Activated gamma-delta T cell treated with Interleukin-2 at 50 U/mL for 16 hours (primary cell): ENCODE data around the gene ARL16.

Experiments
- DNase-seq: peaks from one replicate; pipeline ENCODE4 v3.0.0-alpha.2; 2020

The ARL16 gene, protein sequence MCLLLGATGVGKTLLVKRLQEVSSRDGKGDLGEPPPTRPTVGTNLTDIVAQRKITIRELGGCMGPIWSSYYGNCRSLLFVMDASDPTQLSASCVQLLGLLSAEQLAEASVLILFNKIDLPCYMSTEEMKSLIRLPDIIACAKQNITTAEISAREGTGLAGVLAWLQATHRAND

DNA sequence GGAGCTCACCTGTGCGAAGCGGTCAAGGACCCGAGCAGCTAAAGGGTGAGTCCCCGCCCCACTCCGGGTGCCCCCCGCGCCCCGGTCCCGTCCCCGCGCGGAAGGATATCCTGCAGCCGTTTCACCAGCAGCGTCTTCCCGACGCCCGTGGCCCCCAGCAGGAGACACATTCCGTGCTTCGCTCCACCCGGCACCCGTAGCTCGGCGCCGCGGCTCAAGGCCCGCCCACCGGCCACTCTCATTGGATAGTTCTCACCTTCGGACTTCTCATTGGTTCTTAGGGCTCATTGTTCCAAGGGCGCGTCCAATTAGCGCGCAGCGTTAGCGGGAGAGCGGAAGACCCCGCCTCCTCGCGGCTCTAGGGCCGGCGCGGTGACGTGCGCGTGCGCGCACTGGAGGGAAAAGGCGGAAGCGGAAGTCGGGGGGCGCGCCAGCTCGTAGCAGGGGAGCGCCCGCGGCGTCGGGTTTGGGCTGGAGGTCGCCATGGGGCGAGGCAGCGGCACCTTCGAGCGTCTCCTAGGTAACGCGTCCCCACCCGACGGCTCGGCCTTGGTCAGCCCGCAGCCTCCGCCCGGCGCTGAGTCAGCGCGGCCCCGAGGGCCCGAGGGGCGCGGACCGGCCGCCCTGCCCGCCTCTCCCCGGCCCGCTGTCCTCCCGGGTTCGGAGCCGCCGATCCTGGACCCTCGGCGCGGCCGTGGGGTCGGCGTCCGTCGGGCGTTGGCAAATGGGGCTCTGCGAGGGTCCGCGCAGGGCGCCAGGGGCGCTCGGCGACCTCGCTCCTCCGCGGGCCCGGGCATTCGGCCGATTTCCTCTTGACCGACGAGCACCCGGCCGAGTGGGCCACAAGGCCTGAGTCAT is at the start of gene ARL16, which contains the start of gene HGS:
TSS of gene ARL16 (minus strand) at position 214 of the 858 bp plus-strand sequence. CDS start at position 170, 44 bp downstream.
TSS of gene HGS (plus strand) at position 428 of the 858 bp plus-strand sequence. CDS start at position 484, 56 bp downstream.
- peak; percentile 97 for DNase-seq

DNA sequence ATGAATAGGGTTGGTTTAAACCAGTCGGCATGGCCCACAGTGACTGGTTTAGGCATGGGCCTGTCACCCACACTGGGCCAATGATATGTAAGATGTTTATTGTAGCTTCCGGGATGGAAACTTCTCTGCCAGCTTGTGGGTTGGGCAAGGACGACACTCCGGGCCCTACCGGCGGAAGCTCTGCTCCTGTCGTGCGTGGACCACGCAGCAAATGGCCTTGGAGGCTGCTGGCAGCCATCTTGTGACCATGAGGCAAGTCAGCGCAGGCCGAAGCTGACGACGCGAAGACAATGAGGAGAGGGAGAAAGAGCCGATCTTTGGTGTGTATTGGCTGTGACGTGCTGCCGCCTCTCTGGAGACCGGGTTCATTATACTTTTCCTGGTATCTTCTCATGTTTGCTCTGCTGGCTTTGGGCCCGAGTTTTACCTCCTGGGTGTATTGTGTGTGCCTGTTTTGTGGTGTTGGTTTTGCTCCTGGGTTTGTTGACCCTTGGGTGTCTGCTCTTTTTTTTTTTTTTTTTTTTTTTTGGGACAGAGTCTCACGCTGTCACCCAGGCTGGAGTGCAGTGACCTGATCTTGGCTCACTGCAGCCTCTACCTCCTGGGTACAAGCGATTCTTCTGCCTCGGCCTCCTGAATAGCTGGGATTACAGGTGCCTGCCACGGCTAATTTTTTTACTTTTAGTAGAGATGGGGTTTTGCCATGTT is 43.9 kb upstream of the ARL16 start:
- no peak for DNase-seq

DNA sequence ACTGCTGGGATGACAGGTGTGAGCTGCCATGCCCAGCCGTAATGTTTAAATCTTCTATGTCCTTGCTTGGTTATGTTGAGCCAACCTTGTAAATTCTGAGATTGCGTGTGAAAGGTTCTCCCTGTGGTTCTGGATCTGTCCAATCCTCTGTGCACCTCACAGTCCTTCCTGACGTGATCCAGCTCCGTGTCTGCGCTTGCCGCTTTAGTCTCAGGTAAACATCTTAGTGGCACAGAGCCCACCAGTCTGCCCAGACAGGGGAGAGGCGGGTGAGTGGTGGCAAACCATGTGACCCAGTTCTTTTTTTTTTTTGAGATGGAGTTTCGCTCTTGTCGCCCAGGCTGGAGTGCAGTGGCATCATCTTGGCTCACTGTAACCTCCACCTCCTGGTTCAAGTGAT is 42.4 kb upstream of the ARL16 start:
- DNase-seq: no peak

DNA sequence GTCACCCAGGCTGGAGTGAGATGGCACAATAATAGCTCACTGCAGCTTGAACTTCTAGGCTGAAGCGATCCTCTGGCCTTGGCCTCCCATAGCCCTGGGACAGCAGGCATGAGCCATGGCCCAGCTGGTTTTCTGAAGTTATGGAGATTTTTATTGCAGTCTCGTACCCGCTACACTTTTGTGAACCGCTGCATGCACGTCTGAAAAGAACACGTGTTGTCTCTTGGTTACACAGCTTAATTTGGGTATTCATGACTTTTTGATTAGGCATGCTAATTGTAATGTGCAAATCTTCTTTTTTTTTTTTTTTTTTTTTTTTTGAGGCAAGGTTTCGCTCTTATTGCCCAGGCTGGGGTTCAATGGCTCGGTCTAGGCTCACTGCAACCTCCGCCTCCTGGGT is 41.8 kb upstream of the ARL16 start:
- DNase-seq: no peak

DNA sequence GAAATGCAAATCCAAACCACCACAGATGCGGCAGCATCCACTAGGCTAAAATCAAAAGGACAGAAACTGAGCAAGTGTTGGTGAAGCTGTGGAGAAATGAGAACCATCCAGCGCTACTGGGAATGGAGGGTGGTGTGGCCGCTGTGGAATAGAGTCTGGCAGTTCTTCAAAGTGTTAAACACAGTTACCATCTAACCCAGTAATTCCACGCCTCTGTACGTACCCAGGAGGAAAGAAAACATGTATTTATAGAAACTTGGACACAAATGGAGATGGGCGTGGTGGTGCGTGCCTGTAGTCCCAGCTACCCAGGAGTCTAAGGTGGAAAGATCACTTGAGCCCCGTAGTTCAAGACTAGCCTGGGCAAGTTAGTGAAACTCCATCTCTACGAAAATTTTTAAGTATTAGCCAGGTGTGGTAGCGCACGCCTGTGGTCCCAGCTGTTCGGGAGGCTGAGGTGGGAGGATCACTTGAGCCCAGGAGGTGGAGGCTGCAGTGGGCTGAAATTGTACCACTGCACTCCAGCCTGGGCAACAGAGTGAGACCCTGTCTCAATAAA is 40.1 kb upstream of the ARL16 start:
- no peak for DNase-seq

DNA sequence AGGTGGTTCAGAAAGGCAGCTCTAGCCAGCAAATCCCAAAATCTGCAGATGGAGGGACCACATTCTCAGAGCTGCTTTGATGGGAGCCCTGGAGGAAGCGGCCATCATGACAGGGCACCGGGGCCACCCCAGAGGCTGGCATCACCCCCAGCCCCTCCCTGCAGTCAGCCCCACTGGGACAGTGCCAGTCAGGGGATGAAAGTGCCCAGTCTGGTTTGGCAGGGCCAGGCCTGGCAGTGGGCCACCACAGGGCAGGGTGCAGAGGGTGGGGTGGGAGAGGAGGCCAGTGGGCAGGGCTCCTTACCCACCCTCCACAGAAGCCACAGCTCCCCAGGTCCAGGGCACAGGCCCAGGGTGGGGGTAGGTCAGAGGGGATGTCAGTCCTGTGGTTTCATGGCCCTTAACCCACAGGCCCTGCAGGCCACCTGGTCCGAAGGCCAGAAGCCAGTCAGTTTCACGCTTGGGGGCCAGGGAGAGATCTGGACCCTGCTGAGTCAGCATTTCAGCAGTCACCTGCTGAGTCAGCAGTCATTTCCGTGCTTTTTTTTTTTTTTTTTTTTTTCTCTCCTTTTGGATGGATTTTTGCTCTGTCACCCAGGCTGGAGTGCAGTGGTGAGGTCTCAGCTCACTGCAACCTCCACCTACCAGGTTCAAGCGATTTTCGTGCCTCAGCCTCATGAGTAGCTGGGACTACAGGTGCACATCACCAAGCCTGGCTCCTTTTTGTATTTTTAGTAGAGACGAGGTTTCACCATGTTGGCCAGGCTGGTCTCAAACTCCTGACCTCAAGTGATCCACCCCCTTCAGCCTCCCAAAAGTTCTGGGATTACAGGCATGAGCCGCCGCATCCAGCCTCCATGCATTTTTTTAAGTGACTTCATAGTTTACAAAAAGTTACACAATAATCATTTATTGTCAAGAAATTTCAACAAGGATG is 38.9 kb upstream of the ARL16 start:
- no peak for DNase-seq

DNA sequence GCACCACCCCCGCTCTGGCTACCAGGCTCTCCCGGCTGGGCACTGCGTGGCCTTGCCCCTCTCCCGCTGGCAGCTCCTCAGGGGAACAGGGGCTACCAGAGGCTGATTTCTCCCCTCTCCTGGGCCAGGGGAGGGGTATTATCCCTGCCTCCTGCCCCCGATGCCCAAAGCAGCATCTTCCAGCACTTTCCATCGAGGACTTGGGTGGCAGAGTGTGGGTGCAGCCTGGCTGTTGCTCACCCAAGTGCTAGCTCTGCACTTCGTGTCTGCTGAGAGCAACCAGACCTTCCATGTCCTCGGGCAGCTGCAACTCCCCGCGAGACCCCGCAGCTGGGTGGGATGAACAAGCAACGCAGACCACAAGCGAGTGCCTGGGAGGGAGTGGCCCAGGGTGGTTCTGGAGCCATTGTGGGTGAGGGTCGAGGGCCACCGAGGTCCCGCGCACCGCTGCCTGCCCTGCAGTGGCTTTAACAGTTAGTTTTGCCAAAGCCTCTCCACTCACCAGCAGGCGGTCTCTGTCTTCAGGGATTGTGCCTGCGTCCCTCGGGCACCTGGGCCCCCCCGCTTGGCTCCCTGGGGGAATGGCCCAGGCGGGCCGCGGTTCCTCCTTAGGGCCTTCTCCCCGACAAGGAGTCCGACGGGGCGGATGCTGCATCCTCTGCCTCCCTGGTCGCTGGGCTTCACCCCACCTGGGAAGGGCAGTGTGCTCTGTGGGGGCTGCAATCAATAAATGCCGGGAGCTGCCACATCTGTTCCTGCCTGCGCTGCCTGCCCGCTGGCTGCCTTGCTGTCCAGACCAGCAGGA is 36.9 kb upstream of the ARL16 start:
- DNase-seq: no peak

DNA sequence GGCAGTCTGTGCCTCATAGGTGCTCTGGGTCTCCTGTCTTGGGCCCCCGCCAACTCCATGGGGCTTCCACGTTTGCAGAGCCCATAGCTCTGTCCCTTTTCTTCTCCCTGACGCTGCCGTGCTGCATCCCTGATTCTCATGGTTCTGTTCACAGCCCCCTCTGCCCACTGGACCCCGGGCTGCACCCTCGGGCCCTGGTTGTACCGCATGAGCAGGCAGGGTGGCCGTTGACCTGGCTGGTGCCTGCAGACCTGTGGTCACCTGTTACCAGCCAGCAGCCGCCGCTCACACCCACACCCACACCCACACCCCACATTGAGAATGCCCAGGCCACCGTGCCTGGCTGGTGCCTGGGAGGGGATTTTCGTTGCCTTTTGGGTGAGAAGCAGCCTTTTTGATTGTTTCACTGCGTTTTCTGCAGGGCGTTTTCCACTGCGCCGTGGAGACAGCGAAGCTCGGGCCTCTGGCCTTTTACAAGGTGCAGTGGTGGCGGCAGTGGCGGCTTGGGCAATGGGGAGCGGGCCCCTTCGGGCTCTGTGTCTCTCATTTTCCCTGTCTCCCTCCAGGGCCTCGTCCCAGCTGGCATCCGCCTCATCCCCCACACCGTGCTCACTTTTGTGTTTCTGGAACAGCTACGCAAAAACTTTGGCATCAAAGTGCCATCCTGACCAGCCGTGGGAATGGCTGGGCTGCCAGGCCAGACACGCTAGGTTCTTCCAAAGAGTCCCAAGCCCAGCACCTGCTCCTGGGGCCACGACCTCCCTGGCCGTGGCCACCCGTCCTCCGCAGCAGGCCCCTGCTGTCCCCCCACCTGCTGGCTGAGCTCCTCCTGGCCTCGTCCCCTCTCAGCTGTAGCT is 36.0 kb upstream of the ARL16 start:
- no peak for DNase-seq

DNA sequence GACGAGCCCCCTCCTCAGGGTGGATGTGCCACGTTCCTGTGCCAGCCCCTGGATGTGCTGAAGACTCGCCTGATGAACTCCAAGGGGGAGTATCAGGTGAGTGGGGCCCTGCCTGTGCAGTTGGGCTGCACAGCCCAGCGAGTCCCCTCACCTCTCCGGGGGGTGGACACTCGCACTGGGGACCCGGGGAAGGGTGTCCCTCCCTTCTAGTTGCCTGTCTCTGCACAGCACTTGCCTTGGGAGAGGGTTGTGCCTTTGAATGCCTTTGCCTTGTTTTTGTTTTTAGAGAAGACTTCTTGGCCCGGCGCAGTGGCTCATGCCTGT is 34.1 kb upstream of the ARL16 start:
- DNase-seq: no peak

DNA sequence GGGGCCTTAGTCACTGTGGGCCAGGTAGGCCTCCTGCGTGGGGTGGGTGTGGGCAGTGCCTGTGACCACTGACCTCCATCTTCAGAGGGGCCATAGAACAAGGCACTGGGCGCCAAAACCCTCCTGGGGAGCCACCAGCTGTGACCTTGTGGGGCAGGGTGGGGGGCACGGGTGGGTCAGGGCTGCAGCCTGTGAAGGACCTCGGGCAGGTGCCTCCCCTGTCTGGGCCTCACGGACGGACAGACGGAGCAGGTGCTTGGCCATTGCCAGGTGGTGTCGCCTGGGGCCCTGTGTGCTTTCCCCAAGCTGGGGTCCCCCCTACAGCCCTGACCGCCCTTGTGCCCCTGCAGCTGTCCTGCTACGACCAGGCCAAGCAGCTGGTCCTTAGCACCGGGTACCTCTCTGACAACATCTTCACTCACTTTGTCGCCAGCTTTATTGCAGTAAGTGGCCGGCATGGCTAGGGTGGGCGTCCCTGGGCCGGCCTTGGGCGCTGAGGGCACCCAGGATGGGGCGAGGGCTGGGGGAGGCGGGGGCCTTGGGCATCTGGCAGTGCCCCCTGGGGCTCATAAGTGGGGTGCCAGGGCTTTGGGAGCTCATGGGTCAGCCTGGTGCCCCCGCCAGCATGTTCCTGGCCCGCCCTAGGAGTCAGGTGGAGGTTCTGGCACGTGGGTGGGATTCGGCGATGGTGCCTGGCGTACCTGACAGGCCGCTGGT is 33.6 kb upstream of the ARL16 start:
- DNase-seq: no peak

DNA sequence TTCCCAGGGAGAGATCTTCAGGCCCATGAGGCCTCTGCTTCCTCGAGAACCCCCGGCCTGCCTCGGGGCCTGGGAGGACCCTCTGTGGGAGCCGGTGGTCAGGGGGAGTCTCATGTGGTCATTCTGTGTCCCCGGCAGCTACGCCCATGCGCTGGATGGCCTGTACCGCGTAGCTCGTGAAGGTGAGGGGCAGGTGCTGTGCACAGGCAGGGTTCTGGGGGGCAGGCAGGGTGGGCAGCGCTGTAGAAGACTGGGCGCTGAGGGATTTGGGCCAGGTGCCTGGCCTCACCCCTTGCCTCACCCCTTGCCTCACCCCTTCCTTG is 33.0 kb upstream of the ARL16 start:
- no peak for DNase-seq

DNA sequence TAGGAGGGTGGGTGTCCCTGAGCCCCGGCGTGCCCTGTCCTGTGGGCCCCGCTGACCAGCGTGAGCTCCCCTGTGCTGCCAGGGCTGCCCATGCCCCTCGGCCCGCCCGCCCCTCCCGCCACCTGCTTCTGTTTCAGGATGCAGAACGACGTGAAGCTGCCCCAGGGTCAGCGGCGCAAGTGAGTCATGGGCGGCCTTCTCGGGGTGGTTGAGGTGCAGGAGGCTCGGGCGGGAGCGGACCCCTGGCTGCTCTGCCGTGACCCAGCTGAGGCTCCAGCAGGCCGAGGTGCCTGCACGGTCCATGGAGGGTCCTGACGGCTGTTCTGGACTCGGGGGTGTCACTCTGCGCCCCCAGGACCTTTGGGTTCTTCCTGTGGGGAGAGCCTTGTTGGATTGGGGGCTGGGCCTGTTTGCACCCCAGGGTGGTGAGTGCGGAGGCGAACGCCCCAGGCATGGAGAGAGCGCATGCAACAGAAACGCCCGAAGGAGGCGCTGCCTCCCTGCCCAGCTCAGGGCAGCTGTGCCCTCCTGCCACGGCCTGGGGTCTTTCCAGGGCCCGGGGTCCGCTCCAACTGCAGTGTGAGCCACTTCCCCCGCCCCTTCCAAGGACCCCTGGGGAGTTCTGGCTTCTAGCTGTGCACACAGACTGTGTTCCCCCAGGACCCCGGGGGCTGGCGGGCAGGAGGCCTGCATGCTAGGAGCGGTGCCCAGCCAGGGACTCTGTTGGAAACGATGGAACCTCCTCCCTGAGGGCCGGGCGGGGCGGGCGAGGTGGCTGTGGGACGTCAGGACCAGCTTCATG is 32.5 kb upstream of the ARL16 start:
- DNase-seq: no peak

DNA sequence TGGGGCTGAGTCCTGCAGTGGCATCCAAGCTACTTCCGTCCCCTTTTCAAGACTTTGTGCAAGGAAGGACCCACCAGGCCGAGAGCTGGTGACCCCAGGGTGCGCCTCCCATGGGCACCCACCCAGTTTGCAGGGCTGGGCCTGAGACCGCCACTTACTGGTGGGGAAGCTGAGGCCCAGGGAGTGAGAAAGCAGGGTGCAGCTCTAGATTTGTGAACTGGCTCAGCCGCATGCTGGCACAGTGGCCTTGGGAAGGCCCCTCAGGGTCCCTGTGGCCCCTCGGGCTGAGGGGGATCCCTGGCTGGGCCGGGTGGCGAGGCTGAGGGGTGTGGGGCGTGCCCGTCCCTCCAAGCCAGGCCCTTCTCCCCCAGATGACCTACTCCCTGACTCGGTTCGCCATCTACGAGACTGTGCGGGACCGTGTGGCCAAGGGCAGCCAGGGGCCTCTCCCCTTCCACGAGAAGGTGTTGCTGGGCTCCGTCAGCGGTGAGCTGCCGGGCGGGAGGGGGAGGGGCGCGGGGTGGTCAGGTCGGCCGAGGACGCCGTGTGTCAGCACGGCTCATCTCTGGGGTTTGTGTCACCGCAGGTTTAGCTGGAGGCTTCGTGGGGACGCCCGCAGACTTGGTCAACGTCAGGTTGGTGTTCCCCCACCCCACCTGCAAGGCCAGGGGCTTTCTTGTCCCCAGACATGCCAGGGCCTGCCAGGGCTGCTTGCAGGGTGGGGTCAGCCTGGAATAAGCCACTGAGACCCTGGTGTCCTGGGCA is 31.7 kb upstream of the ARL16 start:
- no peak for DNase-seq

DNA sequence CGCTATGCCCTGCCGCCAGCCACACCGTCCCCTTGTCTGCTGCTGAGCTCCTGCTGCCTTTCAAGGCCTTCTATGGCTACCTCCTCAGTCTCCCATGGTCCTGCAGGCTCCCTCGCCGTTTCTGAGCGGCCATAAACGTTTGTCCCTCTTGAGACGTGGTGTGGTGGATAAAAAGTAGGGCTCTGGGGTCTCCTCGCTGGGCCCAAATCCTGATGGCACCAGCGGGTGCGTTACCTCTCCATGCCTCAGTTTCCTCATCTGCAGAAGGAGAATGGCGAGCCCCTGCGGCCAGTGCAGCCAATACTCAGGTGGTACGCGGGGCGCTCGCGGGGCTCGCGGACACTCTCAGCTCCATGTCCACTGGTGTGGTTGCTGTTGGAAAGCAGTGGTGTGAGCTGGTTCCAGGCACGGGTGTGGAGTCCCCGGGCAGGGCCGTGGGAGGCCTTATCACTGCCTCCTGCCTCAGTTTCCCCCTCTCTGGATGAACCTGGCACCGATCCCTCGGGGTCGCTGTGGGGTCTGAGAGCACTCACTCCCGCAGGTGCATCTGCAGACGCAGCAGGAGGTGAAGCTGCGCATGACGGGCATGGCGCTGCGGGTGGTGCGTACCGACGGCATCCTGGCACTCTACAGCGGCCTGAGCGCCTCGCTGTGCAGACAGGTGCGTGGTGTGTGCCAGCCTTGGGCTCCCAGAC is 31.0 kb upstream of the ARL16 start:
- no peak for DNase-seq

DNA sequence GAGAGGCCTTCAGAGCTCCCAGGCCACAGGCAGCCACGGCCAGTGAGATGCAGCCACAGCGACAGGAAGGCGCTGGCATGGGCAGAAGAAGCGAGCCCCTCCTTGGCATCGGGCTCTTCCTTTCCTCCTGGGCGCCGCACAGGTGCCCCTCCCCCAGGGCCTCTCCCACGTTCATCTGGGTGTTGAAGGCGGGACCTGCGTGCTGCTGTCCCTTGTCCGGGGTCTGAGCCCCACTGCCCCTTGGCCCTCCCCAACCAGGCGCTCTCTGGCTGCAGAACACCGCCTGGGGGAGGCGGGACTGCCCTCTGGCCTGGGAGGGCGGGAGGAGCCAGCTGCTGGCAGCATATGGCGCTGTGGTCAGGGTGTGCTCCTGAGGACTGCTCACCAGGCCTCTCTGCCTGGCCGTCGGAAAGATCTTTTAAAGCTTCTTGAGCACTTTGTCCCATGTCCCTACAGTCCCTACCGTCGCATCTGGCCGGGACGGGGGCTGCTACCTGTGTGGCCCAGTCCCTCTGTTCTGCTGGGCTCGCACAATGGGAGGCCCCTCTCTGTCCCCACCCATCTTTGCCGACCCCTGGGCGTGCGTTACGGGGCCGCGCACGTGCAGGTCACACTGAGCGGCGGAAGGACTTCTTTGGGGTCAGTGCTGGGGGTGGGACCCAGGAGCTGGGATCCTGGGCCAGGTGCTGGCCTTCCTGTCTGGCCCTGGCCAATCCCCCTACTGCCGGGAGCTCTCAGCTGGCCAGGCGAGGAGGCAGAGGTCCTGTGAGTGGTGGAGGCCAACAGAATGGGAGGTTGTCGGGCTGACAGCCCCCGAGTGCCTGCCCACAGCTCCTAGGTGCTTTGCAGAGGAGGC is 30.2 kb upstream of the ARL16 start:
- DNase-seq: no peak

DNA sequence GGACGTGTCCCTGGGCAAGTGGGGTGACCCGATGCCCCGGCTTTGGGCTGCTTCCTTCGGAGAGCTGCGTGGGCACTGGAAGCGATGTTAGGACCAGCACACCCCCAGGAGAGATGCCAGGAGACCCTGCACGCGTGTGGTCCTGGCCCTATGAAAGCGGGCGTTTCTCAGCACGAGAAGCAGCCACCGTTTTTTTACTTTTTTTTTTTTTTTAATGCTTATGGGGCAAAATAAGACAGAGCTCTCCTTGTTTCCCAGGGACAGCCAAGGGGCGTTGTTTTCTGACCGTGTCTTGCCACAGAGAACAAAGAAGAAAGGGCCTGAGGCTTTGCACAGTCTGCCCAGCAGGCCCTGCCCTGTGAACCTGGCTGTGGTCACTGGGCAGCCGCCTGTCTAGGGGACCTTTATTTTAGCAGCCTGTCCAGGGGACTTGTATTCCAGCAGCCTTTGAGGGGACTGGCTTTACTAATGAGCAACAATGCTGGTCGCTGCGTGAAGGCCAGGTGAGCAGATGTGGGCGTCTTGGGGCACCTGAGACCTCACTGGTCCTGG is 29.5 kb upstream of the ARL16 start:
- DNase-seq: no peak
